B cell (primary cell): ENCODE measurements around the gene DAZAP1. TPM values are rescaled to one million over a fixed set of nuclear protein-coding genes. Genes with fewer than 3 reads are reported as not detected.
A peak's percentile ranks its signal among the peaks of the same experiment; 100 is the strongest.

Experiments used
- ATAC-seq: fragments of 200-7000 bp; cut with Tn5 transposase; one replicate; pipeline ENCODE4 v1.10.0; 2021; ENCODE audit warnings: low read depth, mild to moderate bottlenecking, moderate number of reproducible peaks, moderate library complexity
- CTCF ChIA-PET: fragments of 350-600 bp; sonication (Branson Sonifier 250); formaldehyde crosslinking; loops from one replicate; lab custom pipeline; 2021; ENCODE audit warnings: antibody characterized with exemption, inconsistent platforms; lab: Charles Lee
- POLR2A ChIA-PET: fragments of 350-600 bp; sonication (Branson Sonifier 250); formaldehyde crosslinking; loops from one replicate; lab custom pipeline; 2021; ENCODE audit warnings: antibody characterized with exemption; lab: Charles Lee
- DNase-seq: peaks from one replicate; pipeline ENCODE4 v3.0.0; 2013
- H2AFZ ChIP-seq: 2 replicates; pipeline ENCODE4 v1.6.1; 2012; ENCODE audit warnings: mild to moderate bottlenecking, low read depth, low read length; ENCODE audit not compliant: insufficient read depth, poor library complexity, severe bottlenecking
- H3K27ac ChIP-seq, 2 donors: 1 replicate in 1 of 2; 2 replicates in 1 of 2; pipeline ENCODE4 v1.5.1; 2012 to 2013; ENCODE audit warnings: low read length in 2 of 2, mild to moderate bottlenecking in 2 of 2, moderate library complexity in 1 of 2
- H3K27me3 ChIP-seq, 4 experiments: fragments of 200-600 bp in 1 of 4; sonication (generic) in 1 of 4; replicated peaks in 1 of 4; 1 replicate in 2 of 4; 2 replicates in 2 of 4; pipeline versions ENCODE4 v1.6.1 to v1.7.0; 2013 to 2016; ENCODE audit warnings: low read length in 3 of 4, mild to moderate bottlenecking in 2 of 4, mixed read lengths in 1 of 4, moderate library complexity in 1 of 4; ENCODE audit not compliant: insufficient read depth in 4 of 4, control insufficient read depth in 3 of 4; ENCODE audit errors: control extremely low read depth in 1 of 4
- H3K36me3 ChIP-seq, 2 experiments: replicated peaks in 1 of 2; 1 replicate in 1 of 2; 2 replicates in 1 of 2; pipeline versions ENCODE4 v1.6.1 to v1.7.1; 2013; ENCODE audit warnings: low read length in 1 of 2; ENCODE audit not compliant: insufficient read depth in 2 of 2, control insufficient read depth in 1 of 2; ENCODE audit errors: control extremely low read depth in 1 of 2, extremely low read depth in 1 of 2
- H3K4me1 ChIP-seq, 2 donors: fragments of 200-600 bp in 1 of 2; sonication (generic) in 1 of 2; 1 replicate in 1 of 2; 2 replicates in 1 of 2; pipeline versions ENCODE4 v1.5.1 to v1.6.1; 2013 to 2017; ENCODE audit warnings: low read length in 2 of 2; ENCODE audit not compliant: control insufficient read depth in 2 of 2, insufficient read depth in 2 of 2
- H3K4me2 ChIP-seq: replicated peaks from 2 replicates; pipeline ENCODE3; 2012; ENCODE audit warnings: mild to moderate bottlenecking, low read depth, low read length; ENCODE audit not compliant: poor library complexity, severe bottlenecking
- H3K4me3 ChIP-seq, 5 experiments: fragments of 200-600 bp in 1 of 5; sonication (generic) in 1 of 5; 1 replicate in 3 of 5; 2 replicates in 2 of 5; pipeline versions ENCODE4 v1.5.1 to v1.7.0; 2011 to 2016; ENCODE audit warnings: low read length in 4 of 5, mild to moderate bottlenecking in 4 of 5, low read depth in 2 of 5, control low read depth in 1 of 5, moderate library complexity in 1 of 5; ENCODE audit not compliant: insufficient read depth in 1 of 5; ENCODE audit errors: control extremely low read depth in 1 of 5, extremely low read depth in 1 of 5
- H3K79me2 ChIP-seq: fragments of 200-600 bp; sonication (generic); one replicate; pipeline ENCODE4 v1.6.0; 2016; ENCODE audit warnings: low read length; ENCODE audit not compliant: control insufficient read depth, insufficient read depth
- H3K9ac ChIP-seq: fragments of 200-600 bp; sonication (generic); 2 replicates; pipeline ENCODE4 v1.6.1; 2017; ENCODE audit warnings: mild to moderate bottlenecking, low read length, moderate library complexity
- H3K9me3 ChIP-seq, 3 donors: one replicate each; pipeline versions ENCODE4 v1.6.1 to v1.7.1; 2013; ENCODE audit warnings: low read length in 2 of 3; ENCODE audit not compliant: control insufficient read depth in 2 of 3, insufficient read depth in 1 of 3; ENCODE audit errors: control extremely low read depth in 1 of 3
- H4K20me1 ChIP-seq: 2 replicates; pipeline ENCODE4 v1.6.0; 2012; ENCODE audit warnings: mild to moderate bottlenecking, low read length; ENCODE audit not compliant: insufficient read depth, control insufficient read depth, poor library complexity, severe bottlenecking
- H3K27ac Mint-ChIP-seq: one replicate; pipeline ENCODE4 v1.8.0; 2021; ENCODE audit warnings: mixed read lengths
- H3K27me3 Mint-ChIP-seq: one replicate; pipeline ENCODE4 v1.8.0; 2021; ENCODE audit warnings: mixed read lengths
- H3K4me1 Mint-ChIP-seq: one replicate; pipeline ENCODE4 v1.8.0; 2021; ENCODE audit warnings: mixed read lengths
- H3K4me3 Mint-ChIP-seq: one replicate; pipeline ENCODE4 v1.8.0; 2021; ENCODE audit warnings: mixed read lengths
- H3K9me3 Mint-ChIP-seq: one replicate; pipeline ENCODE4 v1.8.0; 2022; ENCODE audit warnings: mixed read lengths; ENCODE audit not compliant: insufficient read depth
- CTCF ChIP-seq: fragments of 200-600 bp; IDR thresholded peaks from one replicate; pipeline ENCODE4 v1.8.0; 2022; ENCODE audit warnings: antibody characterized with exemption, mild to moderate bottlenecking
- EZH2 ChIP-seq: IDR thresholded peaks from 2 replicates; pipeline ENCODE4 v1.6.1; 2012; ENCODE audit warnings: borderline replicate concordance, low read depth, mild to moderate bottlenecking, moderate library complexity, low read length; ENCODE audit not compliant: insufficient read depth, poor library complexity, severe bottlenecking
- WGBS: methylation state at CpG from one replicate; pipeline ENCODE4 v1.1.5; 2013; ENCODE audit warnings: missing lambda C conversion rate; ENCODE audit not compliant: insufficient coverage; 5-methylcytosine and 5-hydroxymethylcytosine counted together
- intact Hi-C: fragments of 100-400 bp; cut with micrococcal nuclease; formaldehyde crosslinking; loops from one replicate; pipeline ENCODE4 v1.10.0; 2022
- polyA plus RNA-seq: library from polyadenylated mRNA; depleted of rRNA; stranded (reverse); fragments of >200 nt; gene quantifications from 2 replicates; pipeline ENCODE4 v1.2.3, GENCODE V29; 2012
- total RNA-seq, 2 donors: library from RNA; stranded (reverse); fragments of 120-200 nt in 1 of 2; gene quantifications; 1 replicate in 1 of 2; 2 replicates in 1 of 2; pipeline versions ENCODE4 v1.2.3 to v1.2.4, GENCODE V29; 2013 to 2022

The DAZAP1 gene
- total and polyA plus RNA-seq, 2 donors (not counting 1 experiment from before 2014, with no cell fraction given) = 54.8 to 125 TPM

GRCh38 chr19:1471515-1472160, 64.3 kb downstream of the DAZAP1 start:
- Mint-ChIP-seq H3K27ac (no peak overlapping the region), H3K9me3 (no peaks in the 10 kb centered on the region), H3K27me3 (peaks cover 3% of the 10 kb centered on the region), H3K4me3 (peak overlapping the region; percentile 80), H3K4me1 (peaks cover 20% of the 10 kb centered on the region)
- Histone ChIP-seq H3K9me3 (peaks cover 0 to 6% (median 0%) of the 10 kb centered on the region in 3 donors), H3K36me3 (no peaks in the 10 kb centered on the region), H3K27me3 (peaks cover 0 to 47% (median 15%) of the 10 kb centered on the region in 4 experiments), H3K4me3 (peak overlapping the region in 3 of 5 experiments; percentile 32 to 55 (median 51)), H2AFZ (no peak overlapping the region), H3K79me2 (peaks cover 19% of the 10 kb centered on the region), H3K27ac (no peak overlapping the region), H3K9ac (peak overlapping the region; percentile 66), H3K4me1 (peaks cover 45 to 52% of the 10 kb centered on the region in 2 donors), H3K4me2 (peak overlapping the region; percentile 98), H4K20me1 (peaks cover 90% of the 10 kb centered on the region)
- ChIA-PET POLR2A (interaction anchor here (1.5 kb wide), 1 partner anchor 21 kb away, joined by 5 read pairs; no protein-coding TSS in a partner anchor), CTCF (interaction anchor here (0.8 to 1.3 kb wide), 4 partner anchors 13 to 201 kb away, joined by 3 to 4 read pairs (median 4); no protein-coding TSS in a partner anchor)
- TF ChIP-seq CTCF = no peak
- TF ChIP-seq EZH2 = no peak
- intact Hi-C loops = loop anchor here (2.0 kb wide), 1 partner anchor 19 kb away; the partner anchor contains the start of genes PCSK4 and REEP6
- 29% methylated on average over 19 of the region's 24 CpGs for WGBS
- no peak for ATAC-seq
- no peak for DNase-seq
